HepG2 (cell line): ENCODE data around the gene CCL22. TPM values are rescaled to one million over a fixed set of nuclear protein-coding genes. Genes with fewer than 3 reads are reported as not detected.

ENCODE experiments used
- BCL6 ChIP-seq: IDR thresholded peaks from 2 replicates; pipeline ENCODE4 v1.6.1; 2016; ENCODE audit warnings: missing genetic modification reagents, missing compliant biosample characterization
- ELF3 ChIP-seq: IDR thresholded peaks from 2 replicates; pipeline ENCODE4 v1.6.1; 2016; ENCODE audit warnings: missing genetic modification reagents, missing compliant biosample characterization
- HNRNPL ChIP-seq: fragments of 200-400 bp; formaldehyde crosslinking; IDR thresholded peaks from 2 replicates; pipeline ENCODE4 v1.6.1; 2017; ENCODE audit warnings: mild to moderate bottlenecking, low read depth, low read length
- KDM1A ChIP-seq: IDR thresholded peaks from 2 replicates; pipeline ENCODE4 v1.6.1; 2016; ENCODE audit warnings: missing compliant biosample characterization
- KDM6A ChIP-seq: IDR thresholded peaks from 2 replicates; pipeline ENCODE4 v1.6.1; 2016; ENCODE audit warnings: low read depth
- MIER2 ChIP-seq: IDR thresholded peaks from 2 replicates; pipeline ENCODE4 v1.6.1; 2016; ENCODE audit warnings: missing biosample characterization, missing genetic modification reagents
- MXI1 ChIP-seq: IDR thresholded peaks from 3 replicates; pipeline ENCODE4 v1.6.1; 2012; ENCODE audit warnings: low read depth, low read length, inconsistent platforms, borderline replicate concordance
- NBN ChIP-seq: fragments of 450-650 bp; conservative IDR thresholded peaks from 2 replicates; pipeline ENCODE4 v1.6.1; 2017
- SATB2 ChIP-seq: sonication (generic); formaldehyde crosslinking; IDR thresholded peaks from 2 replicates; pipeline ENCODE4 v1.5.0; 2020; ENCODE audit warnings: missing genetic modification reagents
- SMARCC2 ChIP-seq: fragments of 450-650 bp; IDR thresholded peaks from 2 replicates; pipeline ENCODE4 v1.6.1; 2017; ENCODE audit warnings: antibody characterized with exemption, mild to moderate bottlenecking
- ZFP90 ChIP-seq: sonication (generic); formaldehyde crosslinking; IDR thresholded peaks from 2 replicates; pipeline ENCODE4 v1.8.0; 2022; ENCODE audit warnings: missing genetic modification reagents, mild to moderate bottlenecking, inconsistent platforms, borderline replicate concordance
- ZNF3 ChIP-seq: IDR thresholded peaks from 2 replicates; pipeline ENCODE4 v1.7.0; 2017; ENCODE audit warnings: inconsistent platforms
- ZNF317 ChIP-seq: sonication (generic); formaldehyde crosslinking; IDR thresholded peaks from 2 replicates; pipeline ENCODE4 v1.5.0; 2020; ENCODE audit warnings: mild to moderate bottlenecking, missing genetic modification reagents
- ZNF331 ChIP-seq: sonication (generic); formaldehyde crosslinking; IDR thresholded peaks from 2 replicates; pipeline ENCODE4 v1.4.0; 2020; ENCODE audit warnings: missing genetic modification reagents
- ZNF354B ChIP-seq: sonication (generic); formaldehyde crosslinking; IDR thresholded peaks from 2 replicates; pipeline ENCODE4 v1.8.0; 2022; ENCODE audit warnings: mild to moderate bottlenecking, missing genetic modification reagents
- polyA plus RNA-seq, 8 experiments: library from polyadenylated mRNA; depleted of rRNA in 3 of 8; stranded (reverse) in 7 of 8; unstranded in 1 of 8; fragments of >200 nt; fragmentation: Illumina TruSeq in 4 of 8; extraction: Trizol in 4 of 8; gene quantifications; 2 replicates each; pipeline versions ENCODE4 v1.2.1 to v1.2.3, GENCODE V29; 2011 to 2016; ENCODE audit warnings: low read depth in 4 of 8, missing spikeins in 1 of 8, mixed read lengths in 1 of 8; ENCODE audit not compliant: insufficient read depth in 1 of 8
- total RNA-seq, 5 experiments: library from RNA; depleted of rRNA; stranded (reverse); fragments of >200 nt; fragmentation: Illumina TruSeq; extraction: Trizol; gene quantifications; 2 replicates each; pipeline ENCODE4 v1.2.3, GENCODE V29; 2016; ENCODE audit warnings: low read depth in 1 of 5
- TF ChIP-seq, protein P1 (sequence below): IDR thresholded peaks from 2 replicates; pipeline ENCODE4 v1.6.1; 2016
- TF ChIP-seq, protein P2 (sequence below), 2 experiments: sonication (generic) in 1 of 2; formaldehyde crosslinking in 1 of 2; IDR thresholded peaks; 2 replicates each; pipeline versions ENCODE4 v1.6.1 to v1.9.0; 2014 to 2022; ENCODE audit warnings: antibody characterized with exemption in 1 of 2, borderline replicate concordance in 1 of 2, inconsistent platforms in 1 of 2, low read depth in 1 of 2, missing genetic modification reagents in 1 of 2
- TF ChIP-seq, protein P3 (sequence below): sonication (generic); formaldehyde crosslinking; IDR thresholded peaks from 2 replicates; pipeline ENCODE4 v1.5.0; 2020; ENCODE audit warnings: missing genetic modification reagents
- TF ChIP-seq, protein P4 (sequence below): sonication (generic); formaldehyde crosslinking; IDR thresholded peaks from 2 replicates; pipeline ENCODE4 v1.4.0; 2020; ENCODE audit warnings: mild to moderate bottlenecking, low read depth, missing genetic modification reagents

Gene CCL22
- total and polyA plus RNA-seq, 2 of the 13 experiments (the other 11 are each of a cell fraction or from before 2014, with no cell fraction given), result not detected

DNA sequence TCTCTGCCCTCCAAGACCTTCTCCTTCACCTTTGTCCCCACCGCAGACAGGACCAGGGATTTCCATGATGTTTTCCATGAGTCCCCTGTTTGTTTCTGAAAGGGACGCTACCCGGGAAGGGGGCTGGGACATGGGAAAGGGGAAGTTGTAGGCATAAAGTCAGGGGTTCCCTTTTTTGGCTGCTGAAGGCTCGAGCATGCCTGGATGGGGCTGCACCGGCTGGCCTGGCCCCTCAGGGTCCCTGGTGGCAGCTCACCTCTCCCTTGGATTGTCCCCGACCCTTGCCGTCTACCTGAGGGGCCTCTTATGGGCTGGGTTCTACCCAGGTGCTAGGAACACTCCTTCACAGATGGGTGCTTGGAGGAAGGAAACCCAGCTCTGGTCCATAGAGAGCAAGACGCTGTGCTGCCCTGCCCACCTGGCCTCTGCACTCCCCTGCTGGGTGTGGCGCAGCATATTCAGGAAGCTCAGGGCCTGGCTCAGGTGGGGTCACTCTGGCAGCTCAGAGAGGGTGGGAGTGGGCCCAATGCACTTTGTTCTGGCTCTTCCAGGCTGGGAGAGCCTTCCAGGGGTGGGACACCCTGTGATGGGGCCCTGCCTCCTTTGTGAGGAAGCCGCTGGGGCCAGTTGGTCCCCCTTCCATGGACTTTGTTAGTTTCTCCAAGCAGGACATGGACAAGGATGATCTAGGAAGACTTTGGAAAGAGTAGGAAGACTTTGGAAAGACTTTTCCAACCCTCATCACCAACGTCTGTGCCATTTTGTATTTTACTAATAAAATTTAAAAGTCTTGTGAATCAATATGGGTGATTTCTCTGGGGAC, 25.9 kb downstream of the CCL22 start (continued):
- no peak for TF ChIP-seq MXI1
- TF ChIP-seq BCL6, result no peak; the same call in 1 of the 2 replicates
- TF ChIP-seq, protein P1, sequence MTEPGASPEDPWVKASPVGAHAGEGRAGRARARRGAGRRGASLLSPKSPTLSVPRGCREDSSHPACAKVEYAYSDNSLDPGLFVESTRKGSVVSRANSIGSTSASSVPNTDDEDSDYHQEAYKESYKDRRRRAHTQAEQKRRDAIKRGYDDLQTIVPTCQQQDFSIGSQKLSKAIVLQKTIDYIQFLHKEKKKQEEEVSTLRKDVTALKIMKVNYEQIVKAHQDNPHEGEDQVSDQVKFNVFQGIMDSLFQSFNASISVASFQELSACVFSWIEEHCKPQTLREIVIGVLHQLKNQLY (CRISPR knock-in tag), result no peak
- TF ChIP-seq ZNF354B (CRISPR knock-in tag), result no peak
- no peak for TF ChIP-seq KDM1A (CRISPR knock-in tag)
- TF ChIP-seq SATB2 (CRISPR knock-in tag), result no peak
- TF ChIP-seq KDM6A, result no peak
- TF ChIP-seq SMARCC2, result no peak
- no peak for TF ChIP-seq ELF3 (CRISPR knock-in tag)
- TF ChIP-seq ZNF331 (CRISPR knock-in tag), result 0 out of 2 replicates have a peak, but pooled peaks have one; percentile 25
- TF ChIP-seq ZFP90 (CRISPR knock-in tag), result no peak
- TF ChIP-seq, protein P2, sequence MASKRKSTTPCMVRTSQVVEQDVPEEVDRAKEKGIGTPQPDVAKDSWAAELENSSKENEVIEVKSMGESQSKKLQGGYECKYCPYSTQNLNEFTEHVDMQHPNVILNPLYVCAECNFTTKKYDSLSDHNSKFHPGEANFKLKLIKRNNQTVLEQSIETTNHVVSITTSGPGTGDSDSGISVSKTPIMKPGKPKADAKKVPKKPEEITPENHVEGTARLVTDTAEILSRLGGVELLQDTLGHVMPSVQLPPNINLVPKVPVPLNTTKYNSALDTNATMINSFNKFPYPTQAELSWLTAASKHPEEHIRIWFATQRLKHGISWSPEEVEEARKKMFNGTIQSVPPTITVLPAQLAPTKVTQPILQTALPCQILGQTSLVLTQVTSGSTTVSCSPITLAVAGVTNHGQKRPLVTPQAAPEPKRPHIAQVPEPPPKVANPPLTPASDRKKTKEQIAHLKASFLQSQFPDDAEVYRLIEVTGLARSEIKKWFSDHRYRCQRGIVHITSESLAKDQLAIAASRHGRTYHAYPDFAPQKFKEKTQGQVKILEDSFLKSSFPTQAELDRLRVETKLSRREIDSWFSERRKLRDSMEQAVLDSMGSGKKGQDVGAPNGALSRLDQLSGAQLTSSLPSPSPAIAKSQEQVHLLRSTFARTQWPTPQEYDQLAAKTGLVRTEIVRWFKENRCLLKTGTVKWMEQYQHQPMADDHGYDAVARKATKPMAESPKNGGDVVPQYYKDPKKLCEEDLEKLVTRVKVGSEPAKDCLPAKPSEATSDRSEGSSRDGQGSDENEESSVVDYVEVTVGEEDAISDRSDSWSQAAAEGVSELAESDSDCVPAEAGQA (IDR thresholded peaks at IDR 0.05; ENCODE audit: low read depth), result no peak
- TF ChIP-seq, protein P2 (CRISPR knock-in tag; IDR thresholded peaks at IDR 0.05; ENCODE audit: borderline replicate concordance), result no peak
- TF ChIP-seq, protein P3, sequence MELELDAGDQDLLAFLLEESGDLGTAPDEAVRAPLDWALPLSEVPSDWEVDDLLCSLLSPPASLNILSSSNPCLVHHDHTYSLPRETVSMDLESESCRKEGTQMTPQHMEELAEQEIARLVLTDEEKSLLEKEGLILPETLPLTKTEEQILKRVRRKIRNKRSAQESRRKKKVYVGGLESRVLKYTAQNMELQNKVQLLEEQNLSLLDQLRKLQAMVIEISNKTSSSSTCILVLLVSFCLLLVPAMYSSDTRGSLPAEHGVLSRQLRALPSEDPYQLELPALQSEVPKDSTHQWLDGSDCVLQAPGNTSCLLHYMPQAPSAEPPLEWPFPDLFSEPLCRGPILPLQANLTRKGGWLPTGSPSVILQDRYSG (CRISPR knock-in tag), result no peak
- TF ChIP-seq, protein P4, sequence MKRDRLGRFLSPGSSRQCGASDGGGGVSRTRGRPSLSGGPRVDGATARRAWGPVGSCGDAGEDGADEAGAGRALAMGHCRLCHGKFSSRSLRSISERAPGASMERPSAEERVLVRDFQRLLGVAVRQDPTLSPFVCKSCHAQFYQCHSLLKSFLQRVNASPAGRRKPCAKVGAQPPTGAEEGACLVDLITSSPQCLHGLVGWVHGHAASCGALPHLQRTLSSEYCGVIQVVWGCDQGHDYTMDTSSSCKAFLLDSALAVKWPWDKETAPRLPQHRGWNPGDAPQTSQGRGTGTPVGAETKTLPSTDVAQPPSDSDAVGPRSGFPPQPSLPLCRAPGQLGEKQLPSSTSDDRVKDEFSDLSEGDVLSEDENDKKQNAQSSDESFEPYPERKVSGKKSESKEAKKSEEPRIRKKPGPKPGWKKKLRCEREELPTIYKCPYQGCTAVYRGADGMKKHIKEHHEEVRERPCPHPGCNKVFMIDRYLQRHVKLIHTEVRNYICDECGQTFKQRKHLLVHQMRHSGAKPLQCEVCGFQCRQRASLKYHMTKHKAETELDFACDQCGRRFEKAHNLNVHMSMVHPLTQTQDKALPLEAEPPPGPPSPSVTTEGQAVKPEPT (CRISPR knock-in tag), result no peak
- TF ChIP-seq HNRNPL, result no peak
- peak; percentile 70 for TF ChIP-seq ZNF317 (CRISPR knock-in tag)
- TF ChIP-seq MIER2, result no peak
- TF ChIP-seq NBN, result no peak
- TF ChIP-seq ZNF3 (CRISPR knock-in tag), result no peak
